Osteocyte (in vitro differentiated cells): ENCODE measurements around the gene PNLIP. TPM values are rescaled to one million over a fixed set of nuclear protein-coding genes. Genes with fewer than 3 reads are reported as not detected.

Experiments used
- DNase-seq: peaks from one replicate; pipeline ENCODE4 v3.0.0; 2021; ENCODE audit warnings: mixed read lengths; ENCODE audit not compliant: unreplicated experiment; ENCODE audit errors: extremely low spot score
- H3K27ac Mint-ChIP-seq: one replicate; pipeline ENCODE4 v1.8.0; 2021; ENCODE audit warnings: mild to moderate bottlenecking, mixed read lengths; ENCODE audit not compliant: unreplicated experiment
- H3K27me3 Mint-ChIP-seq: one replicate; pipeline ENCODE4 v1.8.0; 2021; ENCODE audit warnings: mixed read lengths; ENCODE audit not compliant: unreplicated experiment
- H3K36me3 Mint-ChIP-seq: one replicate; pipeline ENCODE4 v1.8.0; 2021; ENCODE audit warnings: mixed read lengths; ENCODE audit not compliant: unreplicated experiment
- H3K4me1 Mint-ChIP-seq: one replicate; pipeline ENCODE4 v1.8.0; 2021; ENCODE audit warnings: mixed read lengths; ENCODE audit not compliant: unreplicated experiment
- H3K4me3 Mint-ChIP-seq: one replicate; pipeline ENCODE4 v1.8.0; 2021; ENCODE audit warnings: mild to moderate bottlenecking, moderate library complexity, mixed read lengths; ENCODE audit not compliant: unreplicated experiment
- H3K9me3 Mint-ChIP-seq: one replicate; pipeline ENCODE4 v1.8.0; 2021; ENCODE audit warnings: mixed read lengths; ENCODE audit not compliant: unreplicated experiment
- total RNA-seq: library from RNA; stranded (reverse); gene quantifications from 2 replicates; pipeline ENCODE4 v1.2.1, GENCODE V29; 2021
- TF ChIP-seq, protein P1 (sequence below): fragments of 200-600 bp; sonication (generic); IDR thresholded peaks from 2 replicates; pipeline ENCODE4 v1.5.0; 2021; ENCODE audit warnings: antibody characterized with exemption, mild to moderate bottlenecking, moderate library complexity

Gene PNLIP
- total RNA-seq, 1 donor from 2014 or later, result not detected

DNA sequence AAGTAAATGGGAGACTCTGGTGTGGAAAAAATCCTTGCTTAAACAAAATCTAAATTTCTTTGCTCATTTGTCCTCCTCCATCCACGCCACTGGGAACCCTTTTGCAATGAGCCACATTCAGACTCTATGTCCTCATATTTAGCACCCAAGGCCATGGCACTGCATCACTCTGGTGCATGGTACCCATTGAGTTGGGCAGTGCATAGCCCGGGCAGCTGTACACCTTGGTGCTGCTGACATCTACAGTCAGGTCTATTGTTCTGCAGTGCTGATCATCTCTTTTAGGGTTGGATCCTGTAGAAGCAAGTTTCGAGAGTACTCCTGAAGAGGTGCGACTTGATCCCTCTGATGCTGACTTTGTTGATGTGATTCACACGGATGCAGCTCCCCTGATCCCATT lies 51.8 kb downstream of the PNLIP start:
- Mint-ChIP-seq H3K27me3 (peaks cover 5% of the 10 kb centered on the region), H3K36me3 (no peaks in the 10 kb centered on the region), H3K27ac (no peak overlapping the region), H3K4me1 (no peaks in the 10 kb centered on the region), H3K4me3 (no peak overlapping the region), H3K9me3 (no peaks in the 10 kb centered on the region)
- TF ChIP-seq, protein P1, sequence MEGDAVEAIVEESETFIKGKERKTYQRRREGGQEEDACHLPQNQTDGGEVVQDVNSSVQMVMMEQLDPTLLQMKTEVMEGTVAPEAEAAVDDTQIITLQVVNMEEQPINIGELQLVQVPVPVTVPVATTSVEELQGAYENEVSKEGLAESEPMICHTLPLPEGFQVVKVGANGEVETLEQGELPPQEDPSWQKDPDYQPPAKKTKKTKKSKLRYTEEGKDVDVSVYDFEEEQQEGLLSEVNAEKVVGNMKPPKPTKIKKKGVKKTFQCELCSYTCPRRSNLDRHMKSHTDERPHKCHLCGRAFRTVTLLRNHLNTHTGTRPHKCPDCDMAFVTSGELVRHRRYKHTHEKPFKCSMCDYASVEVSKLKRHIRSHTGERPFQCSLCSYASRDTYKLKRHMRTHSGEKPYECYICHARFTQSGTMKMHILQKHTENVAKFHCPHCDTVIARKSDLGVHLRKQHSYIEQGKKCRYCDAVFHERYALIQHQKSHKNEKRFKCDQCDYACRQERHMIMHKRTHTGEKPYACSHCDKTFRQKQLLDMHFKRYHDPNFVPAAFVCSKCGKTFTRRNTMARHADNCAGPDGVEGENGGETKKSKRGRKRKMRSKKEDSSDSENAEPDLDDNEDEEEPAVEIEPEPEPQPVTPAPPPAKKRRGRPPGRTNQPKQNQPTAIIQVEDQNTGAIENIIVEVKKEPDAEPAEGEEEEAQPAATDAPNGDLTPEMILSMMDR, result no peak
- DNase-seq, result no peak

DNA sequence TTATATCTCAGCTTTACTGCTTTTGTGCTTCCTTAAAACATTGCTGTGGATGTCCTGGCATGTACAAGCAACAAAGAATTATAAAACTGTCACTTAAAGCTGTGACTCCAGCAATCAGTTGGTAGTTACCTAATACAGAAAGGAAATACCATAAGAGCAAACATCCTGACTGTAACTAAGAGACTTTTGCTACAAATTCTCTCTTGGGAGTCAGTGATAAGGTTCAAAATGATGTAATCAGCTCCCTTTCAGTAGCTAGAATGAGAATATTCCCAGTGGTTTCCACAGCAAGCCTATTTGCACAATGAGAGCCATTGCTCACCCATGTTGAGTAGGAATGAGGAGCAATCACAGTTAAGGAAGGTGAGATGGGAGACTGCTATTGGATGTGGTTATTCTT lies 52.6 kb downstream of the PNLIP start:
- DNase-seq, result no peak
- no peak overlapping the region for H3K4me3 Mint-ChIP-seq
- H3K27me3 Mint-ChIP-seq, result peaks cover 5% of the 10 kb centered on the region
- no peak overlapping the region for H3K27ac Mint-ChIP-seq
- no peaks in the 10 kb centered on the region for H3K36me3 Mint-ChIP-seq
- H3K4me1 Mint-ChIP-seq, result no peaks in the 10 kb centered on the region
- TF ChIP-seq, protein P1, result no peak
- H3K9me3 Mint-ChIP-seq, result no peaks in the 10 kb centered on the region

DNA sequence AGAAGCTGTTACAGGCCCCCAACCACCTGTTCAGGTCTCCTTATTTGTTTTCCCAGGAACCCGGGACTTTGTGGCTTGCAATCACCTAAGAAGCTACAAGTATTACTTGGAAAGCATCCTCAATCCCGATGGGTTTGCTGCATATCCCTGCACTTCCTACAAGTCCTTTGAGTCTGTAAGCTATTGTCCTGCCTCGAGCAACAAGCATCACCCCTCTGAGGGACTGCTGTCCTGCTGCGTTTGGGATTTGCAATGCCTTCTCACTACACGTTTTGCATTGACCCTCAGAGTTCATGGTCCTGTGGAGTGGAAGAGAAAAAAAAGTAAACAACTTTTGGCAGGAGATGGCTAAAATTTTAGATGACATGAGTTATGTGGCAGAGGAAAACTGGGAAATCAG lies 54.3 kb downstream of the PNLIP start:
- H3K36me3 Mint-ChIP-seq, result no peaks in the 10 kb centered on the region
- peak; percentile 44 for DNase-seq
- no peaks in the 10 kb centered on the region for H3K9me3 Mint-ChIP-seq
- H3K27ac Mint-ChIP-seq, result no peak overlapping the region
- TF ChIP-seq, protein P1, result no peak
- H3K4me3 Mint-ChIP-seq, result no peak overlapping the region
- H3K4me1 Mint-ChIP-seq, result no peaks in the 10 kb centered on the region
- H3K27me3 Mint-ChIP-seq, result peaks cover 5% of the 10 kb centered on the region

DNA sequence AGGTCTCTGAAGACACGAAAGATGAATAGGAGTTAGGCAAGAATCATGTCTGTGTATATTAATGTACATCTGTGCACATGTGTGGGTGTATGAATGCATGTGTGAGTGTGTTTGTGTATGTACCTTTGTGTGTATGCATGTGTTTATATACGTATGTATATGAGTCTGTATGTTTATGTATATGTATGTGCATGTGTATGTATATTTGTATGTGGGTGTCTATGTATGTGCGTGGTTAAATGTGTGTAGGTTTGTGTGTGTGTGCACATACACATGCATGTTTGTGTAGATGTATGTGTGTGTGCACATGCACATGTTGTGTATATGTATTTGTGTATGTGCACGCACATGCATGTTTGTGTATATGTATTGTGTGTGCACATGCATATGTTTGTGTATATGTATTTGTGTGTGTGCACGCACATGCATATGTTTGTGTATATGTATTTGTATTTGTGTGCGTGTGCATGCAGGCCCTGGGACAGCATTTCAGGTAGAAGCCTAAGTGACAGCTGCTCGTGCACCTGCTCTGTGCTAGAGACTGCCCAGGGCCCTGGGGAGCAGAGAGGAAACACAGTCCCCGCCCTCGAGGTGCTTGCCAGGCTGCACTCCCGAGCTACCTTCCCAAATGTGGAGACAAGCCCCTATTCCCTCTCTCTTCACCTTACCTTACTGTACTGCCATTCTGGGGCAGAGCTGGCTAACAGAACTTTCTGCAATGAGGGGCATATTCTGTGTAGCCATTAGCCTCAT lies 57.1 kb downstream of the PNLIP start:
- peaks cover 4% of the 10 kb centered on the region for H3K27me3 Mint-ChIP-seq
- H3K36me3 Mint-ChIP-seq, result no peaks in the 10 kb centered on the region
- DNase-seq, result no peak
- no peak overlapping the region for H3K27ac Mint-ChIP-seq
- no peaks in the 10 kb centered on the region for H3K9me3 Mint-ChIP-seq
- no peaks in the 10 kb centered on the region for H3K4me1 Mint-ChIP-seq
- TF ChIP-seq, protein P1, result no peak
- no peak overlapping the region for H3K4me3 Mint-ChIP-seq

DNA sequence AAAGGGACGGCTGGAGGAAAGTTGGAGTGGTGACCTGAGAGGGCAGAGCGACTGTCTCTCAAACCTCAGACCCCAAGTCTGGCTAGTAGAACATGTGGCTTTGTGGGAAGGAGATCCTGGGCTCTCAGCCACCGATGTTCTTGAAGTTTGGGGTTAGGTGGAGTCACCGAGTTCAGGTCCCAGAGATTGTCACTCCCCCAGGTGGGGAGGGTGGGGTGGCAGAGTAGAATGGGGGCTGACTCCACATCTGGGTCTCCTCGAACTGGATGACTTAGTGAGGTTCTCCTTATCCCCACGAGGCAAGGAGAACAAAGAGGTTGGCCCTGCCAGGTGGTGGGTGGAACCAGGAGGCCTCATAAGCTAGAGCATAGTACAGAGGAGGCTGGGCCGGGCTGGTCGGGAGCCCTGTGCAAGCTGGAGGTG lies 60.3 kb downstream of the PNLIP start:
- H3K27me3 Mint-ChIP-seq, result no peaks in the 10 kb centered on the region

More for the DNA sequence above, 60.3 kb downstream of the PNLIP start:
- H3K27ac Mint-ChIP-seq, result no peak overlapping the region
- no peaks in the 10 kb centered on the region for H3K9me3 Mint-ChIP-seq
- H3K4me1 Mint-ChIP-seq, result no peaks in the 10 kb centered on the region
- DNase-seq, result no peak
- TF ChIP-seq, protein P1, result no peak
- H3K36me3 Mint-ChIP-seq, result no peaks in the 10 kb centered on the region
- no peak overlapping the region for H3K4me3 Mint-ChIP-seq
